K562 (cell line): ENCODE data around the gene LSM8. TPM values are rescaled to one million over a fixed set of nuclear protein-coding genes. Genes with fewer than 3 reads are reported as not detected.

Source experiments
- ATAC-seq: fragments of 200-7000 bp; cut with Tn5 transposase; 3 replicates; pipeline ENCODE4 v1.9.1; 2020; ENCODE audit warnings: moderate library complexity
- BruUV-seq: library from RNA; stranded (reverse); fragments of 400-500 nt; replicated peaks from 2 replicates; lab custom pipeline; 2021; lab: Mats Ljungman, UMichigan
- CTCF ChIA-PET: fragments of 300-600 bp; formaldehyde crosslinking; extraction: SDS; loops from one replicate; lab custom pipeline; 2021; ENCODE audit warnings: low intra/inter-chr PET ratio; lab: Yijun Ruan, JAX
- POLR2A ChIA-PET: fragments of 300-600, 350-650 bp; sonication (Branson Sonifier 250); formaldehyde crosslinking; extraction: SDS; loops from one replicate; lab custom pipeline; 2021; ENCODE audit warnings: antibody characterized with exemption, inconsistent platforms; lab: Yijun Ruan, JAX
- DNase-seq, 4 experiments: peaks; one replicate each; pipeline versions ENCODE4 v3.0.0 to v3.0.0-alpha.2; 2011 to 2018; ENCODE audit warnings: low spot score in 3 of 4, mixed read lengths in 3 of 4; ENCODE audit errors: extremely low read depth in 1 of 4
- FAIRE-seq: peaks from 2 replicates; lab custom pipeline; 2011; peaks lifted over from hg19 to GRCh38; lab: Jason Lieb, UNC
- H2AFZ ChIP-seq: 2 replicates; pipeline ENCODE4 v1.6.0; 2011; ENCODE audit warnings: low read depth, low read length, control low read depth, inconsistent platforms
- H3K27ac ChIP-seq: fragments of 200-600 bp; 3 replicates; pipeline ENCODE4 v1.8.0; 2011; ENCODE audit warnings: low read depth, mild to moderate bottlenecking, control low read depth, inconsistent platforms, low read length, moderate library complexity, mixed read lengths; ENCODE audit errors: extremely low read depth
- H3K27me3 ChIP-seq, 2 experiments: fragments of 300-600 bp in 1 of 2; 2 replicates in 1 of 2; 3 replicates in 1 of 2; pipeline versions ENCODE4 v1.6.0 to v1.8.0; 2011; ENCODE audit warnings: inconsistent platforms in 2 of 2, low read length in 2 of 2, mild to moderate bottlenecking in 1 of 2, mixed read lengths in 1 of 2, moderate library complexity in 1 of 2; ENCODE audit not compliant: control insufficient read depth in 2 of 2, insufficient read depth in 2 of 2
- H3K36me3 ChIP-seq: fragments of 300-600 bp; 3 replicates; pipeline ENCODE4 v1.8.0; 2011; ENCODE audit warnings: mild to moderate bottlenecking, low read length, inconsistent platforms; ENCODE audit not compliant: control insufficient read depth, insufficient read depth
- H3K4me1 ChIP-seq, 2 experiments: fragments of 200-600 bp in 1 of 2; replicated peaks in 1 of 2; 2 replicates in 1 of 2; 3 replicates in 1 of 2; pipeline versions ENCODE4 v1.5.1 to v1.8.0; 2011; ENCODE audit warnings: inconsistent platforms in 2 of 2, low read length in 2 of 2, mild to moderate bottlenecking in 1 of 2, mixed read lengths in 1 of 2, moderate library complexity in 1 of 2; ENCODE audit not compliant: control insufficient read depth in 2 of 2, insufficient read depth in 2 of 2
- H3K4me2 ChIP-seq: 2 replicates; pipeline ENCODE4 v1.6.1; 2011; ENCODE audit warnings: low read length, control low read depth, inconsistent platforms, mixed read lengths; ENCODE audit not compliant: insufficient read depth
- H3K4me3 ChIP-seq: fragments of 200-600 bp; sonication (generic), shearing (Covaris generic); 2 replicates; pipeline ENCODE4 v1.5.1; 2016; ENCODE audit warnings: control low read depth, inconsistent platforms
- H3K79me2 ChIP-seq: fragments of 200-600 bp; 3 replicates; pipeline ENCODE4 v1.8.0; 2011; ENCODE audit warnings: low read length, inconsistent platforms; ENCODE audit not compliant: control insufficient read depth, insufficient read depth
- H3K9ac ChIP-seq, 2 experiments: 2 replicates each; pipeline versions ENCODE4 v1.6.0 to v1.6.1; 2011; ENCODE audit warnings: low read depth in 2 of 2, low read length in 2 of 2, control low read depth in 1 of 2, inconsistent platforms in 1 of 2, mild to moderate bottlenecking in 1 of 2, mixed read lengths in 1 of 2; ENCODE audit not compliant: insufficient read depth in 1 of 2
- H3K9me1 ChIP-seq: one replicate; pipeline ENCODE4 v1.6.0; 2011; ENCODE audit warnings: inconsistent platforms, mild to moderate bottlenecking, low read length, moderate library complexity; ENCODE audit not compliant: control insufficient read depth, insufficient read depth
- H3K9me3 ChIP-seq: replicated peaks from 2 replicates; pipeline ENCODE4 v1.5.1; 2011; ENCODE audit warnings: low read depth, low read length, inconsistent platforms; ENCODE audit not compliant: control insufficient read depth, insufficient read depth
- H4K20me1 ChIP-seq: replicated peaks from 2 replicates; pipeline ENCODE4 v1.6.1; 2011; ENCODE audit warnings: low read length, inconsistent platforms, mixed read lengths; ENCODE audit not compliant: control insufficient read depth, insufficient read depth
- ARID3B ChIP-seq: fragments of 250-450 bp; sonication (Bioruptor Pico); IDR thresholded peaks from 2 replicates; pipeline ENCODE4 v1.4.0; 2020; ENCODE audit warnings: borderline replicate concordance
- DEAF1 ChIP-seq: fragments of 450-650 bp; formaldehyde crosslinking; IDR thresholded peaks from 2 replicates; pipeline ENCODE4 v1.4.0; 2020; ENCODE audit warnings: mild to moderate bottlenecking, moderate library complexity
- ETS1 ChIP-seq: conservative IDR thresholded peaks from 2 replicates; pipeline ENCODE4 v1.6.1; 2011; ENCODE audit warnings: low read depth, mild to moderate bottlenecking, low read length; ENCODE audit not compliant: control insufficient read depth
- HLTF ChIP-seq: fragments of 450-650 bp; IDR thresholded peaks from 2 replicates; pipeline ENCODE4 v1.6.1; 2016
- POLR2A ChIP-seq: fragments of 450-650 bp; conservative IDR thresholded peaks from 2 replicates; pipeline ENCODE4 v1.6.1; 2016
- SAFB ChIP-seq: fragments of 200-400 bp; formaldehyde crosslinking; IDR thresholded peaks from 2 replicates; pipeline ENCODE4 v1.6.1; 2017; ENCODE audit warnings: low read depth, low read length, borderline replicate concordance
- SMARCA5 ChIP-seq: fragments of 450-650 bp; IDR thresholded peaks from 2 replicates; pipeline ENCODE4 v1.6.1; 2016
- TCFL5 ChIP-seq: fragments of 250-450 bp; sonication (Bioruptor Pico); conservative IDR thresholded peaks from 2 replicates; pipeline ENCODE4 v1.6.1; 2021; ENCODE audit warnings: mild to moderate bottlenecking, moderate library complexity, matching md5 sums
- ZBTB12 ChIP-seq: fragments of 250-450 bp; sonication (Bioruptor Pico); IDR thresholded peaks from 2 replicates; pipeline ENCODE4 v1.4.0; 2020
- ZNF133 ChIP-seq: fragments of 250-450 bp; sonication (Bioruptor Pico); IDR thresholded peaks from 2 replicates; pipeline ENCODE4 v1.4.0; 2020; ENCODE audit warnings: mild to moderate bottlenecking
- ZNF41 ChIP-seq: fragments of 250-450 bp; sonication (Bioruptor Pico); conservative IDR thresholded peaks from 2 replicates; pipeline ENCODE4 v1.4.0; 2020; ENCODE audit warnings: mild to moderate bottlenecking
- ZNF707 ChIP-seq: fragments of 250-450 bp; sonication (Bioruptor Pico); conservative IDR thresholded peaks from 2 replicates; pipeline ENCODE4 v1.8.0; 2022; ENCODE audit warnings: inconsistent platforms, mild to moderate bottlenecking, moderate library complexity
- ZNF75A ChIP-seq: fragments of 450-650 bp; formaldehyde crosslinking; IDR thresholded peaks from 2 replicates; pipeline ENCODE4 v1.4.0; 2020; ENCODE audit warnings: mild to moderate bottlenecking
- WGBS: fragments of 100-300 bp; shearing (Covaris generic); methylation state at CpG from one replicate; pipeline ENCODE4 v1.1.6; 2016; ENCODE audit warnings: low coverage, mixed read lengths; ENCODE audit not compliant: insufficient coverage; ENCODE audit errors: missing lambda C conversion rate; 5-methylcytosine and 5-hydroxymethylcytosine counted together
- in situ Hi-C: fragments of 300-500 bp; cut with MboI; formaldehyde crosslinking; loops from 4 replicates; pipeline ENCODE4 v1.15.0; 2018; ENCODE audit warnings: inconsistent platforms, mixed read lengths
- intact Hi-C: fragments of 100-400 bp; cut with micrococcal nuclease; formaldehyde crosslinking; loops from 2 replicates; pipeline ENCODE4 v1.14.2; 2022
- polyA plus RNA-seq, 8 experiments: library from polyadenylated mRNA; depleted of rRNA in 4 of 8; stranded (reverse) in 5 of 8; unstranded in 3 of 8; fragments of >200 nt; fragmentation: Nextera tagmentation in 2 of 8; fragmentation: Illumina TruSeq in 1 of 8; extraction: Ambion mirVana in 2 of 8; extraction: Trizol in 1 of 8; gene quantifications; 2 replicates each; pipeline versions ENCODE4 v1.2.1 to v1.2.3, GENCODE V29; 2011 to 2014; ENCODE audit warnings: inconsistent platforms in 1 of 8, missing spikeins in 1 of 8
- total RNA-seq, 7 experiments: library from RNA; depleted of rRNA in 6 of 7; stranded (reverse); fragments of >200 nt in 6 of 7; fragmentation: Illumina TruSeq in 2 of 7; extraction: Trizol in 2 of 7; gene quantifications; 2 replicates each; pipeline versions ENCODE4 v1.2.1 to v1.2.3, GENCODE V29; 2011 to 2021; ENCODE audit warnings: low replicate concordance in 1 of 7

Gene LSM8
- total and polyA plus RNA-seq, 9 of the 15 experiments (the other 6 are each of a cell fraction or from before 2014, with no cell fraction given) = 81.5 to 340 (median 180) TPM

GRCh38 chr7:118153551-118154177, 30.3 kb upstream of the LSM8 start:
- no peaks in the 10 kb centered on the region for H4K20me1 ChIP-seq
- intact Hi-C loops (loop anchor here (1.0 to 5.0 kb wide), 5 partner anchors 44 to 754 kb away; no protein-coding TSS in a partner anchor), in situ Hi-C loops (no loop called here)
- no peak overlapping the region for H3K4me3 ChIP-seq
- no peak overlapping the region for H3K27ac ChIP-seq
- POLR2A ChIA-PET = interaction anchor here (0.6 to 1.4 kb wide), 4 partner anchors 8 to 13 kb away, joined by 3 to 4 read pairs (median 3); no protein-coding TSS in a partner anchor
- BruUV-seq = no TSS peak
- WGBS = 0% methylated on average over 4 of the region's 4 CpGs
- H3K9me1 ChIP-seq = no peaks in the 10 kb centered on the region
- H3K9ac ChIP-seq = no peak overlapping the region
- H3K36me3 ChIP-seq = no peaks in the 10 kb centered on the region
- H3K9me3 ChIP-seq = no peaks in the 10 kb centered on the region
- ATAC-seq (peak; percentile 77), FAIRE-seq (peak; percentile 65), DNase-seq (peak; percentile 57 to 68 (median 58))
- CTCF ChIA-PET = interaction anchor here (0.6 to 1.6 kb wide), 7 partner anchors 20 to 754 kb away, joined by 3 to 15 read pairs (median 3); no protein-coding TSS in a partner anchor
- H2AFZ ChIP-seq = no peak overlapping the region
- H3K27me3 ChIP-seq = no peaks in the 10 kb centered on the region
- no peak overlapping the region for H3K4me2 ChIP-seq
- H3K79me2 ChIP-seq = no peaks in the 10 kb centered on the region
- no peaks in the 10 kb centered on the region for H3K4me1 ChIP-seq
- no peak for TF ChIP-seq ZNF707
- TF ChIP-seq ZBTB12 = no peak
- no peak for TF ChIP-seq SMARCA5
- no peak for TF ChIP-seq TCFL5 (CRISPR knock-in tag)
- no peak for TF ChIP-seq ZNF133 (CRISPR knock-in tag)
- peak; percentile 91 for TF ChIP-seq DEAF1
- TF ChIP-seq ZNF41 (CRISPR knock-in tag) = no peak
- no peak for TF ChIP-seq HLTF
- TF ChIP-seq POLR2A = no peak
- TF ChIP-seq ETS1 = no peak
- no peak for TF ChIP-seq ARID3B
- no peak for TF ChIP-seq SAFB
- TF ChIP-seq ZNF75A (CRISPR knock-in tag) = no peak
